Left renal cortex interstitium (tissue), 4 donors: ENCODE measurements around the gene SAT2. TPM values are rescaled to one million over a fixed set of nuclear protein-coding genes. Genes with fewer than 3 reads are reported as not detected.
"Not testable (repeated sequence)": the region's sequence is repeated elsewhere in the genome, so short reads cannot be mapped to it uniquely, and the experiment has no call there.

Source experiments
- DNase-seq, 4 donors: peaks; one replicate each; pipeline ENCODE4 v3.0.0-alpha.2; 2013; ENCODE audit warnings: low read depth in 4 of 4, low spot score in 2 of 4, missing footprints in 1 of 4
- polyA plus RNA-seq, 4 donors: library from polyadenylated mRNA; unstranded; fragments of 120-200 nt; gene quantifications; one replicate each; pipeline ENCODE4 v1.2.1, GENCODE V29; 2013; ENCODE audit not compliant: insufficient read length in 4 of 4

Gene SAT2
- polyA plus RNA-seq, 4 donors = 127 to 157 (median 133) TPM

- no peak for DNase-seq
Observed at GRCh38 chr17:7636163-7636562, 8.5 kb upstream of the SAT2 start.

- peak in 1 of 4 donors; percentile 70 for DNase-seq
Observed at GRCh38 chr17:7634384-7634783, 6.8 kb upstream of the SAT2 start.

GRCh38 chr17:7633093-7633492, 5.5 kb upstream of the SAT2 start:
- DNase-seq = no peak

- no peak for DNase-seq
Observed at GRCh38 chr17:7632492-7632894, 4.9 kb upstream of the SAT2 start.

GRCh38 chr17:7631398-7632380, 4.1 kb upstream of the SAT2 start:
- no peak for DNase-seq

- no peak for DNase-seq
Observed at GRCh38 chr17:7629939-7630571, 2.4 kb upstream of the SAT2 start, which contains the start of gene SHBG. Gene SHBG, plus strand, starts transcription at chr17:7630135. Its CDS starts 38 bp downstream, at chr17:7630173.

- DNase-seq = no peak
Observed at GRCh38 chr17:7626956-7627249, 718 bp downstream of the SAT2 start.

GRCh38 chr17:7626307-7626706, 1.3 kb downstream of the SAT2 start:
- no peak for DNase-seq

- DNase-seq = not testable (repeated sequence)
Observed at GRCh38 chr17:7625749-7626148, 1.9 kb downstream of the SAT2 start.

- no peak for DNase-seq
Observed at GRCh38 chr17:7623661-7624060, 4.0 kb downstream of the SAT2 start.

GRCh38 chr17:7620835-7621234, 6.8 kb downstream of the SAT2 start:
- DNase-seq = no peak

GRCh38 chr17:7618608-7619007, 9.0 kb downstream of the SAT2 start:
- DNase-seq = no peak

- no peak for DNase-seq
Observed at GRCh38 chr17:7615265-7615747, 12.3 kb downstream of the SAT2 start.

- peak; percentile 99 to 100 (median 100) for DNase-seq
Observed at GRCh38 chr17:7614425-7615264, 13.0 kb downstream of the SAT2 start, which contains the start of gene FXR2. Gene FXR2, minus strand, starts transcription at chr17:7614897. Its CDS starts 365 bp downstream, at chr17:7614532.

GRCh38 chr17:7613769-7614424, 13.7 kb downstream of the SAT2 start:
- DNase-seq = no peak

GRCh38 chr17:7612294-7612640, 15.4 kb downstream of the SAT2 start:
- DNase-seq = no peak

GRCh38 chr17:7611635-7612293, 15.9 kb downstream of the SAT2 start:
- no peak for DNase-seq

GRCh38 chr17:7610641-7611040, 17.0 kb downstream of the SAT2 start:
- DNase-seq = no peak

- DNase-seq = no peak
Observed at GRCh38 chr17:7606280-7606679, 21.3 kb downstream of the SAT2 start.

GRCh38 chr17:7597561-7597960, 30.1 kb downstream of the SAT2 start:
- DNase-seq = not testable (repeated sequence)
